ENCODE data around the gene GALNT18. TPM values are rescaled to one million over a fixed set of nuclear protein-coding genes. Genes with fewer than 3 reads are reported as not detected.

Gene GALNT18
- total RNA-seq, 1 experiment from 2014 or later: 1.7 TPM

GRCh38 chr11:11262171-11262920, 359.5 kb downstream of the GALNT18 start:
- no CpG with 5 or more reads among the region's 5 CpGs for WGBS (ENCODE audit: extremely low coverage, insufficient read length, low lambda C conversion rate)
- Histone ChIP-seq H4K8ac (replicated peaks; ENCODE audit: insufficient read length, low read depth, low read length) (no peak overlapping the region), H2BK20ac (ENCODE audit: low read depth, low read length, poor library complexity, severe bottlenecking) (no peak overlapping the region), H3K79me1 (ENCODE audit: insufficient read depth, low read depth, low read length, poor library complexity, severe bottlenecking) (no peaks in the 10 kb centered on the region), H3K4me2 (ENCODE audit: insufficient read depth, insufficient read length, low read length) (no peak overlapping the region), H2AFZ (ENCODE audit: low read length) (no peak overlapping the region), H2BK5ac (ENCODE audit: insufficient read length, low read length) (no peak overlapping the region), H3T11ph (ENCODE audit: low read length) (no peak overlapping the region), H3K9me3 (ENCODE audit: control insufficient read depth, low read depth, low read length) (no peaks in the 10 kb centered on the region), H4K91ac (ENCODE audit: insufficient read length, low read depth, low read length) (no peak overlapping the region), H3K27ac (ENCODE audit: insufficient read length, low read depth, low read length) (no peak overlapping the region), H3K18ac (ENCODE audit: insufficient read length, low read depth, low read length) (no peak overlapping the region), H4K5ac (ENCODE audit: insufficient read length, low read depth, low read length) (no peak overlapping the region), H2BK15ac (ENCODE audit: low read depth, low read length) (no peak overlapping the region), H3K79me2 (ENCODE audit: insufficient read depth, low read length) (no peaks in the 10 kb centered on the region), H3K14ac (ENCODE audit: insufficient read depth, low read length) (no peak overlapping the region; the same call in 1 of the 2 replicates), H3K4me1 (ENCODE audit: insufficient read depth, low read length) (no peaks in the 10 kb centered on the region), H2BK12ac (ENCODE audit: insufficient read length, low read depth, low read length) (no peak overlapping the region), H4K20me1 (ENCODE audit: control insufficient read depth, insufficient read depth, insufficient read length) (no peaks in the 10 kb centered on the region), H3K4ac (ENCODE audit: low read depth, low read length) (no peak overlapping the region), H3K23ac (ENCODE audit: insufficient read length, low read depth, low read length) (no peak overlapping the region), H2AK5ac (ENCODE audit: insufficient read length, low read length) (no peak overlapping the region), H3K56ac (ENCODE audit: insufficient read length, low read depth, low read length) (no peak overlapping the region), H3K9ac (ENCODE audit: extremely low read depth, insufficient read length, low read length) (no peak overlapping the region), H2BK120ac (ENCODE audit: low read depth, low read length, poor library complexity, severe bottlenecking) (no peak overlapping the region), H3K27me3 (ENCODE audit: insufficient read depth, low read length) (no peaks in the 10 kb centered on the region), H3K23me2 (ENCODE audit: insufficient read length, low read depth, low read length, poor library complexity, severe bottlenecking) (no peaks in the 10 kb centered on the region)
- H3K9me3 Mint-ChIP-seq: no peaks in the 10 kb centered on the region
- H3K4me3 Mint-ChIP-seq: no peak overlapping the region
- no peak for DNase-seq
- peaks cover 18 to 19% of the 10 kb centered on the region in 2 experiments for H3K4me1 Mint-ChIP-seq
- no peaks in the 10 kb centered on the region for H3K36me3 Mint-ChIP-seq (ENCODE audit: insufficient read depth in 1 of 3, low read depth in 3 of 3)
- H3K27me3 Mint-ChIP-seq (ENCODE audit: low read depth): peaks cover 3% of the 10 kb centered on the region; the same call in 1 of the 2 replicates
- no peak for TF ChIP-seq CTCF (conservative IDR thresholded peaks at IDR 0.05)
- H3K27ac Mint-ChIP-seq: no peak overlapping the region
